Superior temporal gyrus (tissue), 1 donor: ENCODE data around the gene KIAA0825.
"Not testable (repeated sequence)": the region's sequence is repeated elsewhere in the genome, so short reads cannot be mapped to it uniquely, and the experiment has no call there.

Experiments used
- DNase-seq: peaks from one replicate; pipeline ENCODE4 v3.0.0-alpha.2; 2016; ENCODE audit errors: extremely low spot score

The KIAA0825 gene

DNA sequence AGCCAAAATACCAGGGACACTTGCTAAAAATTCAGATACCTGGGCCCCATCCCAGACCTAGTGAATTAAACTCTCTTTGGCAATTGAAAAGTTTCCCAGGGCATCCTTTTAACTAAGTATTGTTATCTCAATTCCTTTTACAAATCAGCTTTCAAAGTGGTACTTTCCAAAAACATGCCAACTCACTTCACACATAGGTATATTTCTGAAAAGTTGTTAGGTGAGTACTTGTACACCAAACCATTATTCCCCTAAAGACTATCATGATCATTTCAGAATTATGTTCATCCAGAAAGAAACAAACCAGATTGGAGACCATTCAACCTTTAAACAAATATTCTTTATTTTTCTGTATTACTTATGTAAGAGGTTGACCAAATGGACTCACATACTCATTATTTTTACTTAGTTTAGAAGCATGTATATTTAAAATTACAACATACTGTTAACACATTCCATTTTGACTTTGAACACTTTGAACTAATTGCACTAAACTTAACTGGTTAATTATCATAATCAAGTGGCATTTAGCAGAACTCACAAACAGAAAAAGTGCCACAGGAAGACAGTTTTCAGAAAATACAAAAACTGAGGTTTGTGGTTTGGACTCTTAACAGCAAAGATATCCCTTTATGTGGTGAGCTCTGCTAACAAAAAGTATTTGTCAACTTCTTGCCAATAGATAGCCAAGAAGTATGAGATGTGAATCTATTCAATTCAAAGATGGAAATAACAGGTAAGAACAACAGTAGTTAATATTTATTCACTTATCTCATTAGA lies 40.7 kb downstream of the KIAA0825 start:
- no peak for DNase-seq

- DNase-seq: no peak
These were observed 43.2 kb downstream of the KIAA0825 start for GRCh38 chr5:94575196-94575595.

GRCh38 chr5:94573349-94573748 lies 45.1 kb downstream of the KIAA0825 start:
- not testable (repeated sequence) for DNase-seq

- DNase-seq: no peak
These were observed 47.0 kb downstream of the KIAA0825 start for GRCh38 chr5:94571415-94571814.

DNA sequence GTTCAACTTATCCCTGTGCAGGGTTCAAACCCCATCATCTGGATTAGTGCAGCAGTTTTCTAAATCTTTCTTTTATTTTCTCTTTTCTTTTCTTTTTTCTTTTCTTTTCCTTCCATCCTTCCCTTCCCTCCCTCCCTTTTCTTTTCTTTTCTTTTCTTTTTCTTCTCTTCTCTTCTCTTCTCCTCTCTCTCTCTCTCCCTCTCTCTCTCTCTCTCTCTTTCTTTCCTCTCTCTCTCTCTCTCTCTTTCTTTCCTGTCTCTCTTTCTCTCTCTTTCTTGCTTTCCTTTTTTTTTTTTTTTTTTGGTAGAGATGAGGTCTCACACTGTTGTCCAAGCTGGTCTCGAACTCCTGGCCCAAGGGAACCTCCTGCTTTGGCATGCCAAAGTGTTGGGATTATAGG lies 53.6 kb downstream of the KIAA0825 start:
- no peak for DNase-seq

DNA sequence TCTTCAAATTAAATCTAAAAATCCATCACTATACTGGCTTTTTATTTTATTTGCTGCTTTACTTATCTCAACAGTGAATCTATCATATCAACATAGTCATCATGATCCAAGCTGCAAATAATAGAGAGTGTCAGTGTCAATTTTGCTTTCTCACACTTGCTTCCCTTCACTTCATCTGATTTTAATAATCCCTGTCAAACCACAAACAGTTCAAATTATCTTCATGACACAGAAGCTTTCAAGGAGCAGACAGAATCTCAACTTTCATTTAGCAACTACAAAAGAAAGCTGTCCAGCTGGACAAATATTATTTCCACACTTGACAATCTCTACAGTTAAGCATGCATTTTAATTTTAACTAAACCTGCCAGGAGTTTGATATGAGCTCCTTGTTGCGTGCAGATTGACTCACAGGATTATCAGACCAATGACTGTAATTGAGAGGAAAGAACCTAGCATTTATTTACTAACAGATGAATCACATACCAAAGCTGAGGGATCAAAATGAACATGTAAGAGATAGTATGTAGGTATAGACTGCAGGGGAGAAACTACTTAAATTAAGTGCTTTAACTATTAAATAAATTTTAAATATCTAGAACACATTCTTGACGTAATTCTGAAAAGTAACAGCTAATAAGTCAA lies 56.0 kb downstream of the KIAA0825 start:
- no peak for DNase-seq

DNA sequence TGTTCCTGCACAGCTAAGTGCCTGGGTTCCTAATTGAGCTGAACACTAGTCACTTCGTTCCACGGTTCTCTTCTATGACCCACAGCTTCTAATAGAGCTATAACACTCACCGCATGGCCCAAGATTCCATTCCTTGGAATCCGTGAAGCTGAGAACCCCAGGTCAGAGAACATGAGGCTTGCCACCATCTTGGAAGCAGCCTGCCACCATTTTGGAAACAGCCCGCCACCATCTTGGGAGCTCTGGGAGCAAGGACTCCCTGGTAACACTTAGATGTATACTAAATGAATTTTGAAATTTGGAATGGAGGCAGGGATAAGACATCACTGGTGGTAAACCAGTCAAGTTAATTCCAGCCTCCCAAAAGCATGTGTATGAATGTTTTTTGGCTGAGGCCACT lies 60.4 kb downstream of the KIAA0825 start:
- DNase-seq: no peak

DNA sequence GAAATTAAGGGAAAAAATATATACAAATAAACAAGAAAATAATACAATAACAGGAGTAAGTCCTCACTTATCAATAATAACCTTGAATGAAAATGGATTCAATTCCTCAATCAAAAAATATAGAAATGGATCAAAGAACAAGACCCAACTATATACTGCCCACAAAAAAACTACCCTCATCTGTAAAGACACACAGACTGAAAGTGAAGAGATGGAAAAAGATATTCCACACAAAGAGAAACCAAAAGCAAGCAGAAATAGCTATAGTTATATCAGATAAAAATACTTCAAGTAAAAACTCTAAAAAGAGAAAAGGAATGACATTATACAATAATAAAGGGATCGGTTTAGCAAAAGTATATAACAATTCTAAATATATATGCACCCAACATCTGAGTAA lies 66.5 kb downstream of the KIAA0825 start:
- no peak for DNase-seq

- no peak for DNase-seq
These were observed 72.4 kb downstream of the KIAA0825 start for GRCh38 chr5:94545870-94546625.

GRCh38 chr5:94544875-94545547 lies 73.4 kb downstream of the KIAA0825 start:
- no peak for DNase-seq

- peak; percentile 75 for DNase-seq
These were observed 74.3 kb downstream of the KIAA0825 start for GRCh38 chr5:94544031-94544650.

GRCh38 chr5:94540856-94541494 lies 77.4 kb downstream of the KIAA0825 start:
- no peak for DNase-seq

GRCh38 chr5:94538260-94538659 lies 80.1 kb downstream of the KIAA0825 start:
- no peak for DNase-seq

DNA sequence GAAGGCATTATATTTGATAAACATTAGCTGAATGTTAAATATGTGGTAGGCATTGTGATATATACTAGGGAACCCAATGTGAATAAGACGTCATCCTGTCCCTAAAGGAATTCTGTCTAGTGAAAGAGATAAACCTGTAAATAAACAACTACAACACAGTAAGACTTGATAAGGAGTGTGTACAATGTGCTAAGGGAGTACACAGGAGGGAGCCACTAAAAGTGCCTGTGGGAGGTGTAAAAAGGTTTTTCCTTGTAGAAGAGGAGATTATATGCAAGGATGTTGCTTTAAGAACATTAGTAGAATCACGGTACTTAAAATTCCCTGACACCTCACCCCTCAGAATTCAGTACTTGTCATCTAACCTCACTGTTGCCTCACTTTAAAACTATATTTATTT lies 91.7 kb downstream of the KIAA0825 start:
- DNase-seq: no peak

GRCh38 chr5:94524841-94525697 lies 93.3 kb downstream of the KIAA0825 start:
- DNase-seq: peak; percentile 70

- DNase-seq: no peak
These were observed 95.4 kb downstream of the KIAA0825 start for GRCh38 chr5:94523018-94523417.

- no peak for DNase-seq
These were observed 96.3 kb downstream of the KIAA0825 start for GRCh38 chr5:94522117-94522516.

GRCh38 chr5:94517490-94518488 lies 100.6 kb downstream of the KIAA0825 start:
- no peak for DNase-seq

DNA sequence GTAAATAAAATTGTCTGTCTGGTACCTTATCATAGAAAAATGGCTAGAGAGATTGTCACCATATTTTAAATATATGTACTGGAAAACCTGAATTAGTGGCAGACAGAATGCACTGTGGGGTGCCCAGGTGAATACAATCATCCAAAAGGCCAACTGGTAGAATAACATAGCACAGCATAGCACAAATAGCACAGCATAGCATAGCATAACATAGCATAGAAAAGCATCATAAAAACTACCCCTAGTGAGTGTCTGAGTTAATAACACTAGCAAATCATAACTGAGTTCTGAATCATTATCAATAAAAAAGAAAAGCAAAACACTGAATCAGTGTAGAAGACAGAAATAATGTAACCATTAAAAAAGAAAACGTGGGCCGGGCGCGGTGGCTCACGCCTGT lies 102.3 kb downstream of the KIAA0825 start:
- no peak for DNase-seq
